T-helper 1 cell treated with Interleukin-12 subunit alpha and Interleukin-12 subunit beta and Interleukin-4 antibody, amounts not matched to agents 30 ng/mL and 1 ng/mL, for 36 hours (primary cell): ENCODE data around the gene ANTXR2. TPM values are rescaled to one million over a fixed set of nuclear protein-coding genes. Genes with fewer than 3 reads are reported as not detected.
"Not testable (repeated sequence)": the region's sequence is repeated elsewhere in the genome, so short reads cannot be mapped to it uniquely, and the experiment has no call there.

Experiments used
- intact Hi-C: fragments of 100-400 bp; cut with micrococcal nuclease; formaldehyde crosslinking; loops from one replicate; pipeline ENCODE4 v1.15.1; 2024
- total RNA-seq: library from RNA; stranded (reverse); gene quantifications from 2 replicates; pipeline ENCODE4 v1.2.3, GENCODE V29; 2022

ANTXR2 gene
- total RNA-seq, 1 donor from 2014 or later = 107 TPM

DNA sequence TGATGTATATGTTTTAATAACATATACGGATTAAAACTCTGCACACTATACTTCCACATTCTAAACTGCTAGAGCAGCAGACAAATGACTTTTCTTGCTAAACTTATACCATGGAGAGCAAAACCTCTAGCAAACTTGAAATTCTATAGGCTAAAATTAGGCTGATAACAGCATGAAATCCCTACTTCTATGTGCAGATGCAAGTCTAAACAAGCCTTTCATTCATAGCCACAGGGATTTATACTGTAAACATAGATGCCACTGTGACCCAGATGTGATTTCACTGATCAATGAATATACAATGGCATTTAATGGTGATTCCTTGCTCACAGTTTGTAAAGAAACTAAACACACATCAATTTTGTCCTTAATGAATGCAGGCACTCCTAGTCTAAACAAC is 151.0 kb downstream of the ANTXR2 start:
- intact Hi-C loops = no loop called here

DNA sequence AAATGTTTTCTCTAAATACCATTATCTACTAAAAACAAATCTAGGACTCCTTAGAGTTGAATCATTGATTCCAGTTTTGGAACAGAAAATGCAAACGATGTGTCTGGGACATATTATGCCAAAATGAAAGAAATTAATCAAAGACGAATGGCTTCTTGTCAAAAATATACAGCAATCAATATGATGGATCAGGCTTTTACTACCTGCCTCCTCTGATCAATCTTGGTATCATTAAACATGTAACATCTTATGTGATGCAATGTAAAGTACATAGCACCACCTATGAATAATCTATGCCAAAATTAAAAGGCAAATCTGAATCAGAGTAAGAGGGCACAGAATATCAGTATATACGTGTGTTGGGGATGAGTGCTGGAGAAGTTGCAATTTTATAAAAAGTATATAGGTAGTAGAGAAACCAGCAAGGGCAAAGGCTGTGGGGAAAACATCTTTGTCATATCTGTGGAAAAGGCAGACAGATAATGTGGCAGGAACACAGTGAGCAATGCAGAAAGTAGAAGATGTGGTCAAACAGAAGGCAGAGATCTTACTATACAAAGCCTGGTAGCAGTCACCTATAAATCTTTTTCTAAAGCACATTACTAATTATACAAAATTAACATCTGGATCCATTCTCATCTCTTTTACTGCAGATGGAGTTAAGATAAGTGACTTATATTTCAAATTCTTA is 152.7 kb downstream of the ANTXR2 start:
- intact Hi-C loops = no loop called here

DNA sequence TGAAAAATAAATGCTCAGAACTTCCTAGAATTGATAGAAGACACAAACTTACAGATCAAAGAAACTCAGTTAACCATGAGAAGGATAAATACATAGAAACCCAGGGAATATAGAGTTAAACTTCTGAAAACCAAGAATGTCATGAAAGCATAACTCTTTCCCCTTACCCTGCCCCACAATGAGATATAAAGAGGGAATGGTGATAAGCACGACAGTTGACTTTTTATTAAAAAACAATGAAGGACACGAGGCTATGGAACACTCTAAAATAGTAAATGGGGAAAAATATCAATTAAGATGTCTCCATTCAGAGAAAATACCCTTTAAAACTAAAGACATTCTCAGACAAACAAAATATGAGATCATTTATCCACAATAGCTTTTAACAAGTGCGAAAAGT is 154.7 kb downstream of the ANTXR2 start:
- intact Hi-C loops = loop anchor here (5.0 to 10.0 kb wide), 2 partner anchors 139 to 963 kb away; no protein-coding TSS in a partner anchor

DNA sequence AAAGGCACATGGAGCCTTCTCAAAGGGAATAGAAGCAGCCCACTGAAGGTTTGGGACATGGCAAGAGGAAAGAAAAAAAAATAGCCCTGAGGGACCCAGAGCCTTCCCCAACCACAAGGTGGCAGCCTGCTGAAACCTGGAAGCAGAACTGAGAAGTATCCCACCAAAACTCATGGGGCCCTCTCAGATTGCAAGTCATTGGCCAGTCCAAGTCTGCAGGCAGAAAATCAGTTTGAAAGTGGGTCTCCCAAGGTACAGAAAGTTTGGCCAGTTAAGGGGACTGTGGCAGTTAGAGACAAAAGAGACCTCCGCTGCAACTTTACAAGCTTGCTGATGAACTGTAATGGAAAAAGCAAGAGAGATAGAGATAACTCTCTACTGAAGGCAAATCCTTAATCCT is 155.8 kb downstream of the ANTXR2 start:
- intact Hi-C loops = loop anchor here (1.0 to 10.0 kb wide), 7 partner anchors 140 to 962 kb away; no protein-coding TSS in a partner anchor

DNA sequence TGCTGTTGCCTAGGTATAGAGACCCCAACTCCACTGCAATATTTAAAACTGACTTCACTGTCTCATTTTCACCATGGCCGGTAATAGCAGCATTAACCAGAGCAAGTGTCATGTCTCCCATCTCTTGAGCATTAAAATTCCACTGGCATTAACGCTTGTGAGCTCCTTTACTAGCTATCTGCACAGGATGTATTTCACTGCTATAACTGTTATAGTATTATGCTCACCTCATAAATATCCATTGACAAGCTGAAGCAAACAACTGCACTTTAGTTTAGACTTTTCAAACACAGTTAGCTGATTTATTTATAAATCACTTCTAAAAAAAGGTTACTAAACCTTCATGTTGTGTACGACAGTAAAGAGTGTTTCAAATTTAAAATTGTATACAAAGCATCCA is 157.8 kb downstream of the ANTXR2 start:
- intact Hi-C loops = loop anchor here (5.0 to 10.0 kb wide), 2 partner anchors 142 to 960 kb away; no protein-coding TSS in a partner anchor

DNA sequence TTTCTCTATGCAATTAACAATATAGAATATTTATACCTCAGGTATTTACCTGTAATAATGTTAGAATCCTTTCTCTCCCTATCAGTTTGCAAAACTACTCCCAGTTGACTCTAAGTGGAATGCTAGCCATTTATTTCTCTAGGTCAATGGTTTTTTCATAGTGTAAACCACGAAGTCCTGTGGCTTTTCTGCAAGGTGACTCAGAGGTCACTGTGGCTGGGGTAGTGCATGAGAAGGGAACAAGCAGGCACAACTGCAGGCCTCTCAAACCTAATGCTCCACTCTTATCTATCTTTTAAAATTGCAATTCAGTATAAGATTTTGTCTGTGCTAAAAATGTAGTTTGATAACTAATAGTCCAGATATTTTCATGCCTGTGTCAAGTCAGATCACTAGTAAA is 159.4 kb downstream of the ANTXR2 start:
- intact Hi-C loops = loop anchor here (10.0 kb wide), 1 partner anchor 959 kb away; no protein-coding TSS in a partner anchor

- intact Hi-C loops = no loop called here
Measured at GRCh38 chr4:79907001-79907400, 166.0 kb downstream of the ANTXR2 start.

DNA sequence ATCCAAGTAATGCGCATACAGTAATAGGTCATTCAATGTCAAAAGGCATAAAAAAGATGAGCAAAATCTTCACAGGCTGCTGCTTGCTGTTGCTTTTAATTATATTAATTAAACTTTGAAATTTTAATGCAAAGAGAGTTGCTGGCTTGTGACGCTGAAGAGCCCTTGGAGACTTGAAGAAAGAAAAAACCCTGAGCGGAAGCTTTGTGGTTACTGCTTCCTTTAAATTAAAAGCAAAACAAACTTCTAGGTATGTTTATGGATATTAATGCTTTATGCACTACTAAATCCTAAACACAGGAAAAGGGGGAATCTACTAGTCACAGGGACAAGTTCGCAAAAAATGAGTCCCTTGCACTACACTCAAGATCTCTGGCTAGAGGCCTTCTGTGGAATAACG is 166.7 kb downstream of the ANTXR2 start:
- intact Hi-C loops = no loop called here

DNA sequence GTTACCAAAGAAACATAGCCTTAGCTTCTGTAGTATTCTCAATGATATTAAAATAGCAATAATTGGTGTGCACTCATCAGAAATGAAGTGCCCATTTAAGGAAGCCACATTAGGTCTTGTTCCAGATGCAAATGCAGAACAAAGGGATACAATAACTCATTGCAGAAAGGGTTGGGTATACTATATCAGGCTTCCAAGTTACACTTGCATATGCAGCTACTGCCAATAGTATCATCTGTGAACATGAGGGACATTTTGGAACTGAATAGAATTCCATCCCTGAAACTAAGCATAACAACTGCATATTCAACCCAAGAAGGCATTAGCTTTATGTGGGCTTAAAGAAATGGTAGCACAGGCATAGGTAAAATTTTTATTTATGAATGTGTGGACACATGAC is 167.8 kb downstream of the ANTXR2 start:
- intact Hi-C loops = no loop called here

- intact Hi-C loops = no loop called here
Measured at GRCh38 chr4:79904331-79904730, 168.7 kb downstream of the ANTXR2 start.

- intact Hi-C loops = no loop called here
Measured at GRCh38 chr4:79900182-79900581, 172.8 kb downstream of the ANTXR2 start.

- intact Hi-C loops = no loop called here
Measured at GRCh38 chr4:79899481-79899880, 173.5 kb downstream of the ANTXR2 start.

DNA sequence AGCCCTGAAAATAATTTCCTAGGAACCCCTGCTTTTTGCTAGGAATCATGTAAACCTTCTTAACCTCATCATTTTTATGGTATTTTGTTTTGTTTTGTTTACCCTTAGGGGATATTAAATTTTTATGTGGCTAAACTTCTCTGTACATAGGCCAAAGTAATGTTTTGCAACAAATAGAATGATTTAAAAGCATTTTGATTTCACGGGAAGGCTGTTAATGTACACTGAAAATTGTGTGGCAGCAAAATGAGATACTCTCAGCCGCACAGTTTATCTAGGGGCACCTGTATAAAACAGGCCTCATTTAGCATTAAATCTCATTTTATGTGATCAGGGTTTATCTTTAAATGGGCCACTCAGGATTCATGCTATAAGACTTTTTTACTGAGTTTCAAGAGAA is 175.0 kb downstream of the ANTXR2 start:
- intact Hi-C loops = no loop called here

DNA sequence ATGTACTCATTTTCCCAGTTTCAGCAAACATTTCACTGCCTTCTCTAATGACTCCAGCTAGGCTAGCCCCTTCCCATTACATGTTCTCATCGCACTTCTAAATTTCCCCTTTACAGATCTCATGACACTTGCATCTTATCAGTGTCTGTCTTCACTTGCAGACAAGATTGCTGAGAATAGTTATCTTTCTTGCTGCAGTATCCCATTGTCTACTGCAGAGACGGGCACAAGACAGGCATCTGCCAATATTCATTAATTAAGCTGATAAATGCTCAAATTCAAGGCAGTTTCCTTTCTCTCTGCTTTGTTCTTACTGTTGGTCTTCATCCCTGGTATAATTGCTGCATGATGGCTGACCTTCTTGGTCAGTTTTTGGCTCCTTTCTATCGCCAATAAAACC is 175.9 kb downstream of the ANTXR2 start:
- intact Hi-C loops = no loop called here

DNA sequence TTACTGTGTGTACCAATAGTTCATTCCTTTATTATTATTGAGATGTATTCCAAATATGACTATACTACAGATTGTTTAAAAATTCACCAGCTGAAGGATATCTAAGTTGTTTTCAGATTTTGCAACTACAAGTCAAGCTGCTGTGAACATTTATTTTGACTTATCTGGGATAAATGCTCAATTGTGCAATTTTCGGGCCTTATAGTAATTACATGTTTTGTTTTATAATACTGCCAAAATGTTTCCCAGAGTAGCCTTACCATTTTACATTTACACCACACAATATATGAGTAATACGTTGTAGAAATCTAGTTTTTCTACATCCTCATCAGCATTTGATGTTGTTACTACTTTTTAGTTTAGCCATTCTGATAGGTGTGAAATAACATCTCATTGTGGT is 179.6 kb downstream of the ANTXR2 start:
- intact Hi-C loops = no loop called here

GRCh38 chr4:79889026-79889425 is 184.0 kb downstream of the ANTXR2 start:
- intact Hi-C loops = not testable (repeated sequence)

DNA sequence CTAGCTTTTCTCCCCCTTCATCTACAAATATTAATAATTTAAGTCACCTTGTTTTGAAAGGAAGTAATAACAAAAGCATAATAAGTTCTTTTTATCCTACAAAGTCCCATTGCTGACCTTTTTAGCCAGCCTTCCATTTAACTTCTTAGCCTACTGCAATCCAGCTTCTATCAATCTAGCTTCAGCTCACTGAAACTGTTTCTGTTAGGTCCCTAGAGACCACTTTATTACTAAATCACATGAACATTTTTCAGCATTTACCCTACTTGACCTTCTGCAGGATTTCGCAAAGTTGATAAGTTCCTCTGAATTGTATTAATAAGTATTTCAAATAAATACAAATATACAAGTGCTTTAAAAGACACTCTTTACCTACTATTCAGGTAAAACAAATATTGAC is 186.5 kb downstream of the ANTXR2 start:
- intact Hi-C loops = no loop called here

DNA sequence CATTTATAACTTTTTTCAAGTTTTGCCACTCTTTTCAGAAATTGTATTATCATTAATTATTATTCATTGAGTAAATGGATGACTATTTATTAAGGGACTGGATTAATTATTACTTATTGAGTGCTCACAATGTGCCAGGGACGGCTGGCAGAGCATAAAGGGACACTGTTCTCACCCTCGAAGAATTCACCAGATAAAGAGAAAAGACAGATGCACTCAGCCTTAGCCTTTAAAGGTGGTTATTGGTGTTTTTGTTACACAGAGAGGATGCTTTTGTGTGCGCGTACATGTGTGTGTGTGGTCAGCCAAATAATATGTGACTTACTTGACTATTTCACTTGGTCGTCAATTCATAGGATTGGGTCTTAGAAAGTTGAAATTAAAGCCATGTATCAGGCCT is 187.0 kb downstream of the ANTXR2 start:
- intact Hi-C loops = no loop called here

GRCh38 chr4:79883290-79883689 is 189.7 kb downstream of the ANTXR2 start:
- intact Hi-C loops = no loop called here

GRCh38 chr4:79882806-79883205 is 190.2 kb downstream of the ANTXR2 start:
- intact Hi-C loops = no loop called here

GRCh38 chr4:79881407-79881806 is 191.6 kb downstream of the ANTXR2 start:
- intact Hi-C loops = no loop called here

DNA sequence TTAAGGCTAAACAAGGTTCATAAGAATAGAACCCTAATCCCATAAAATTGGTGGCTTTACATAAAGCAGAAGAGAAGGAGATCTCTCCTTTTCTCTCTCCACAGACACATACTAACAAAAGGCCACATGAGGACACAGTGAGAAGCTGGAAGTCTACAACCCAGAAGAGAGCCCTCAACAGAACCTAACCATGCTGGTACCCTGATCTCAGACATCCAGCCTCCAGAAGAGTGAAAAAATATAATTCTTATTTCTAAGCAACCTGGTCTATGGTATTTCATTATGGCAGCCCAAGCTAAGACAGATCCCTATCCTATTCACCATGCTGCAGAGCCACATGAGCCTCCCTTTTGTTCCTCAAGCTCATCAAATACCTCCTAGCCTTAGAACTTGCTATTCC is 195.5 kb downstream of the ANTXR2 start:
- intact Hi-C loops = no loop called here

DNA sequence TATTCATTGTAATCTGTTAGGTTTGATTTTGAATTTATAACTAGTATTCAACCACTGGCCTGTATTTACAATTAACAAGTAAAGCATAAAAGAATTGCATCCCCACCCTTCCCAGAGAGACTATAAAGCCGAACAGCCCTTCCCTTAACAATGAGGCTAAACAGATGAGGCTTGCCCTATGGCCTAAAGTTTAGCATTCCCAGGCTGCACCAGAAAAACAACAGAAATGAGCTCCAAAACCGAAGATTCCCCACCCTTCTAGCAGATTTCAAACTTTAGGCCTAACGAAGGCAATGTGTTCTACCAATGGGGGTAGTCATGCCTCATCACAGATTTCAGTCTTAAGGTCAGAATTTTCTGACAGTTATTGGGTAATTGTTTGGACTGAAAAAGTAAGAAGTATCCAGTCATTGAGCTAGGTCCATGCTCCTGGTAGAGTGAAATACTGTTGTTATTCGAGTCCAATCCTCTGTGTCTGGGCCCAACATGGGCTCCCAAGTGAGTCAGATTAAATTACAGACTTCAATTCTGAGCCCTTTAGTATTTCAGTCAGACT is 197.6 kb downstream of the ANTXR2 start:
- intact Hi-C loops = no loop called here
